H9 (cell line): ENCODE results near the gene SLC35B2. TPM values are rescaled to one million over a fixed set of nuclear protein-coding genes. Genes with fewer than 3 reads are reported as not detected.

Experiments used
- DNase-seq: peaks from one replicate; pipeline ENCODE4 v3.0.0-alpha.2; 2017
- H2AFZ ChIP-seq: one replicate; pipeline ENCODE4 v1.6.1; 2013; ENCODE audit warnings: mild to moderate bottlenecking, low read length, control low read depth, moderate library complexity
- H2AK5ac ChIP-seq: 2 replicates; pipeline ENCODE4 v1.6.1; 2013; ENCODE audit warnings: low read length, control low read depth, mixed read lengths; ENCODE audit not compliant: insufficient read length
- H2BK120ac ChIP-seq: one replicate; pipeline ENCODE4 v1.6.1; 2013; ENCODE audit warnings: low read depth, mild to moderate bottlenecking, low read length, control low read depth, inconsistent platforms; ENCODE audit not compliant: poor library complexity, severe bottlenecking
- H2BK12ac ChIP-seq: 2 replicates; pipeline ENCODE4 v1.6.1; 2013; ENCODE audit warnings: low read length, control low read depth, mixed read lengths, low read depth; ENCODE audit not compliant: insufficient read length
- H2BK15ac ChIP-seq: 2 replicates; pipeline ENCODE4 v1.6.1; 2013; ENCODE audit warnings: low read depth, low read length, control low read depth
- H2BK20ac ChIP-seq: one replicate; pipeline ENCODE4 v1.6.1; 2013; ENCODE audit warnings: low read depth, mild to moderate bottlenecking, low read length, control low read depth, inconsistent platforms; ENCODE audit not compliant: poor library complexity, severe bottlenecking
- H2BK5ac ChIP-seq: 2 replicates; pipeline ENCODE4 v1.6.1; 2013; ENCODE audit warnings: low read length, control low read depth, mixed read lengths; ENCODE audit not compliant: insufficient read length
- H3K14ac ChIP-seq: 2 replicates; pipeline ENCODE4 v1.6.1; 2013; ENCODE audit warnings: low read length, control low read depth; ENCODE audit not compliant: insufficient read depth
- H3K18ac ChIP-seq: 2 replicates; pipeline ENCODE4 v1.6.1; 2013; ENCODE audit warnings: low read depth, mild to moderate bottlenecking, mixed read lengths, low read length, control low read depth; ENCODE audit not compliant: insufficient read length
- H3K23ac ChIP-seq: 2 replicates; pipeline ENCODE4 v1.6.1; 2013; ENCODE audit warnings: low read length, control low read depth, mixed read lengths, low read depth; ENCODE audit not compliant: insufficient read length
- H3K23me2 ChIP-seq: 2 replicates; pipeline ENCODE4 v1.6.1; 2013; ENCODE audit warnings: low read depth, mild to moderate bottlenecking, mixed read lengths, low read length, control low read depth; ENCODE audit not compliant: insufficient read length, poor library complexity, severe bottlenecking
- H3K27ac ChIP-seq: 2 replicates; pipeline ENCODE4 v1.5.1; 2013; ENCODE audit warnings: low read length, control low read depth, mixed read lengths, low read depth; ENCODE audit not compliant: insufficient read length
- H3K27me3 ChIP-seq: 2 replicates; pipeline ENCODE4 v1.6.1; 2013; ENCODE audit warnings: low read length, control low read depth, inconsistent platforms; ENCODE audit not compliant: insufficient read depth
- H3K4ac ChIP-seq: 2 replicates; pipeline ENCODE4 v1.6.1; 2013; ENCODE audit warnings: low read depth, mild to moderate bottlenecking, control low read depth, inconsistent platforms, low read length, moderate library complexity
- H3K4me1 ChIP-seq: 2 replicates; pipeline ENCODE4 v1.6.1; 2013; ENCODE audit warnings: low read length, control low read depth, inconsistent platforms; ENCODE audit not compliant: insufficient read depth
- H3K4me2 ChIP-seq: 2 replicates; pipeline ENCODE4 v1.6.1; 2013; ENCODE audit warnings: low read length, control low read depth, mixed read lengths; ENCODE audit not compliant: insufficient read length, insufficient read depth
- H3K56ac ChIP-seq: 2 replicates; pipeline ENCODE4 v1.6.1; 2013; ENCODE audit warnings: low read depth, mild to moderate bottlenecking, mixed read lengths, low read length, control low read depth; ENCODE audit not compliant: insufficient read length
- H3K79me1 ChIP-seq: 2 replicates; pipeline ENCODE4 v1.6.1; 2013; ENCODE audit warnings: low read depth, mild to moderate bottlenecking, moderate library complexity, low read length, control low read depth, inconsistent platforms; ENCODE audit not compliant: insufficient read depth, poor library complexity, severe bottlenecking
- H3K79me2 ChIP-seq: 2 replicates; pipeline ENCODE4 v1.6.1; 2013; ENCODE audit warnings: low read length, control low read depth, inconsistent platforms; ENCODE audit not compliant: insufficient read depth
- H3K9ac ChIP-seq: 2 replicates; pipeline ENCODE4 v1.6.1; 2013; ENCODE audit warnings: low read length, control low read depth, mixed read lengths; ENCODE audit not compliant: insufficient read length; ENCODE audit errors: extremely low read depth
- H3K9me3 ChIP-seq: one replicate; pipeline ENCODE4 v1.6.1; 2013; ENCODE audit warnings: low read depth, low read length, inconsistent platforms; ENCODE audit not compliant: control insufficient read depth
- H3T11ph ChIP-seq: one replicate; pipeline ENCODE4 v1.6.1; 2013; ENCODE audit warnings: mild to moderate bottlenecking, low read length, control low read depth, inconsistent platforms
- H4K20me1 ChIP-seq: one replicate; pipeline ENCODE4 v1.6.1; 2013; ENCODE audit not compliant: control insufficient read depth, insufficient read length, insufficient read depth
- H4K5ac ChIP-seq: 2 replicates; pipeline ENCODE4 v1.6.1; 2013; ENCODE audit warnings: low read depth, mild to moderate bottlenecking, mixed read lengths, low read length, control low read depth; ENCODE audit not compliant: insufficient read length
- H4K8ac ChIP-seq: replicated peaks from 2 replicates; pipeline ENCODE4 v1.6.1; 2013; ENCODE audit warnings: low read length, control low read depth, mixed read lengths, low read depth; ENCODE audit not compliant: insufficient read length
- H4K91ac ChIP-seq: 2 replicates; pipeline ENCODE4 v1.6.1; 2013; ENCODE audit warnings: low read depth, mild to moderate bottlenecking, moderate library complexity, mixed read lengths, low read length, control low read depth; ENCODE audit not compliant: insufficient read length
- H3K27ac Mint-ChIP-seq, 3 experiments: 2 replicates in 2 of 3; 3 replicates in 1 of 3; pipeline ENCODE4 v1.8.0; 2020 to 2021; ENCODE audit warnings: mixed read lengths in 3 of 3, mild to moderate bottlenecking in 1 of 3, moderate library complexity in 1 of 3
- H3K27me3 Mint-ChIP-seq: 2 replicates; pipeline ENCODE4 v1.8.0; 2021; ENCODE audit warnings: low read depth, mild to moderate bottlenecking, moderate library complexity, mixed read lengths
- H3K36me3 Mint-ChIP-seq, 3 experiments: 2 replicates in 2 of 3; 3 replicates in 1 of 3; pipeline ENCODE4 v1.8.0; 2020 to 2021; ENCODE audit warnings: low read depth in 3 of 3, mixed read lengths in 3 of 3; ENCODE audit not compliant: insufficient read depth in 1 of 3
- H3K4me1 Mint-ChIP-seq, 2 experiments: 2 replicates each; pipeline ENCODE4 v1.8.0; 2020; ENCODE audit warnings: mixed read lengths in 2 of 2
- H3K4me3 Mint-ChIP-seq, 2 experiments: 2 replicates in 1 of 2; 3 replicates in 1 of 2; pipeline ENCODE4 v1.8.0; 2020 to 2021; ENCODE audit warnings: mild to moderate bottlenecking in 2 of 2, mixed read lengths in 2 of 2, moderate library complexity in 1 of 2
- H3K9me3 Mint-ChIP-seq, 2 experiments: 2 replicates in 1 of 2; 3 replicates in 1 of 2; pipeline ENCODE4 v1.8.0; 2020; ENCODE audit warnings: mild to moderate bottlenecking in 2 of 2, mixed read lengths in 2 of 2, moderate library complexity in 1 of 2
- WGBS: extraction: QIAGEN DNeasy Blood & Tissue Kit; methylation state at CpG from one replicate; pipeline ENCODE4 v1.1.7; 2013; ENCODE audit warnings: missing lambda C conversion rate, low lambda C conversion rate, mixed read lengths; ENCODE audit not compliant: insufficient read length; ENCODE audit errors: extremely low coverage; 5-methylcytosine and 5-hydroxymethylcytosine counted together
- total RNA-seq: library from RNA; stranded (reverse); gene quantifications from 2 replicates; pipeline ENCODE4 v1.2.1, GENCODE V29; 2021
- TF ChIP-seq, protein P1 (sequence below): fragments of 200-600 bp; sonication (generic); conservative IDR thresholded peaks from 3 replicates; pipeline ENCODE4 v1.8.0; 2021; ENCODE audit warnings: antibody characterized with exemption, mild to moderate bottlenecking

SLC35B2 gene
- total RNA-seq, 1 experiment from 2014 or later, result 34.5 TPM

DNA sequence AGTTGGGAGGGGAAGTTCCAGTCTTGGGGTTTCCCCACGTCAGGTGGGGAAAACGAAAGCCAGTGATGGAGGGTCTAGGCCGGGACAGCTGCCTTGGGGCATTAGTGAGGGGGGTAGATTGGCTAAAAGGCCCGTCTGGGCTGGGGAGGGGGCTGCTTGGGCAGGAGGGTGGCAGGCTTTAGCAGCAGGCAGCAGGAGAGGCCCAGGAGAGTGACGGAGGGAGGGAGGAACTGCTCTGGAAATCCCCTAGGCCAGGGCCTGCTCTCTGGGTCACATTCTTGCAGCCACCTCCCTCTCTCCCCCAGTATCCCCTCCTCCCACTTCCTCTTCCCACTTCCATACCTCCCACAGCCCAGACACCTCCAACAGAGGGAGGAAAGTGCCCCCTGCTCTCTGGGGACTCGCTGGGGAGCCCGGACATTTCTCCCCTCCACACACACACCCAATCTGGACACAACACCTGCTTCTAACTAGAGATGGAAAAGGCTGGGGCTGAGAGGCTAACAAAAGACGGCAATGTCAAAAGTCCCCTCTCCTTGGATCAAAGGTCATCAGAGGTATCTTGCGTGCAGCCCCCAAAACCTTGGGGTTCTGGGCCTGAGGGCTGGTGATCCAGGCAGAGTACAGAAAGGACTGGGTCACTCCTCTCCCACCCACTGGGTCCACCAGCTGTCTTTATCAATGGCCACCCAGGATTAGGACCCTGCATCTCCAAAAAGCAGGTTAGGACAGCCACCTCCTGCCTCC, 6.2 kb upstream of the SLC35B2 start:
- no peak overlapping the region for H3K9ac ChIP-seq

More for the DNA sequence above, 6.2 kb upstream of the SLC35B2 start:
- H3K27me3 ChIP-seq, result no peaks in the 10 kb centered on the region
- H3K36me3 Mint-ChIP-seq, result peaks cover 0 to 13% (median 6%) of the 10 kb centered on the region in 3 experiments; a peak in 5 of 7 replicates
- no peak overlapping the region for H3K27ac ChIP-seq
- peaks cover 28 to 33% of the 10 kb centered on the region in 2 experiments for H3K4me1 Mint-ChIP-seq
- H2BK5ac ChIP-seq, result no peak overlapping the region
- H2BK20ac ChIP-seq, result no peak overlapping the region
- H3K4me2 ChIP-seq, result peak overlapping the region; percentile 84
- H3K23ac ChIP-seq, result no peak overlapping the region
- H3K4ac ChIP-seq, result no peak overlapping the region
- no peak overlapping the region for H2AFZ ChIP-seq
- H3K27ac Mint-ChIP-seq, result peak overlapping the region in 1 of 3 experiments; percentile 91; a peak in 3 of 7 replicates
- H4K8ac ChIP-seq, result no peak overlapping the region
- H3K27me3 Mint-ChIP-seq, result peaks cover 5% of the 10 kb centered on the region
- H3K9me3 Mint-ChIP-seq, result no peaks in the 10 kb centered on the region; a peak in 1 of 5 replicates
- TF ChIP-seq, protein P1, sequence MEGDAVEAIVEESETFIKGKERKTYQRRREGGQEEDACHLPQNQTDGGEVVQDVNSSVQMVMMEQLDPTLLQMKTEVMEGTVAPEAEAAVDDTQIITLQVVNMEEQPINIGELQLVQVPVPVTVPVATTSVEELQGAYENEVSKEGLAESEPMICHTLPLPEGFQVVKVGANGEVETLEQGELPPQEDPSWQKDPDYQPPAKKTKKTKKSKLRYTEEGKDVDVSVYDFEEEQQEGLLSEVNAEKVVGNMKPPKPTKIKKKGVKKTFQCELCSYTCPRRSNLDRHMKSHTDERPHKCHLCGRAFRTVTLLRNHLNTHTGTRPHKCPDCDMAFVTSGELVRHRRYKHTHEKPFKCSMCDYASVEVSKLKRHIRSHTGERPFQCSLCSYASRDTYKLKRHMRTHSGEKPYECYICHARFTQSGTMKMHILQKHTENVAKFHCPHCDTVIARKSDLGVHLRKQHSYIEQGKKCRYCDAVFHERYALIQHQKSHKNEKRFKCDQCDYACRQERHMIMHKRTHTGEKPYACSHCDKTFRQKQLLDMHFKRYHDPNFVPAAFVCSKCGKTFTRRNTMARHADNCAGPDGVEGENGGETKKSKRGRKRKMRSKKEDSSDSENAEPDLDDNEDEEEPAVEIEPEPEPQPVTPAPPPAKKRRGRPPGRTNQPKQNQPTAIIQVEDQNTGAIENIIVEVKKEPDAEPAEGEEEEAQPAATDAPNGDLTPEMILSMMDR, result no peak
- H4K20me1 ChIP-seq, result no peaks in the 10 kb centered on the region
- H3K79me1 ChIP-seq, result no peaks in the 10 kb centered on the region
- H2BK120ac ChIP-seq, result no peak overlapping the region
- no peaks in the 10 kb centered on the region for H3K79me2 ChIP-seq
- peaks cover 15% of the 10 kb centered on the region for H3K23me2 ChIP-seq
- H4K5ac ChIP-seq, result no peak overlapping the region
- H3T11ph ChIP-seq, result no peak overlapping the region
- no peak overlapping the region for H2AK5ac ChIP-seq
- peaks cover under 1% of the 10 kb centered on the region; the same call in 1 of the 2 replicates for H3K4me1 ChIP-seq
- DNase-seq, result no peak
- H3K4me3 Mint-ChIP-seq, result peak overlapping the region; percentile 79 to 88
- no peak overlapping the region for H2BK12ac ChIP-seq
- H3K18ac ChIP-seq, result no peak overlapping the region
- no peak overlapping the region for H2BK15ac ChIP-seq
- WGBS, result no CpG with 5 or more reads among the region's 9 CpGs
- no peak overlapping the region for H4K91ac ChIP-seq
- H3K56ac ChIP-seq, result no peak overlapping the region
- no peaks in the 10 kb centered on the region for H3K9me3 ChIP-seq
- no peak overlapping the region; the same call in 1 of the 2 replicates for H3K14ac ChIP-seq
